ENCODE measurements around the gene SSMEM1. TPM values are rescaled to one million over a fixed set of nuclear protein-coding genes. Genes with fewer than 3 reads are reported as not detected.
"Not testable (repeated sequence)": the region's sequence is repeated elsewhere in the genome, so short reads cannot be mapped to it uniquely, and the experiment has no call there.

Gene SSMEM1
- total RNA-seq, 6 donors from 2014 or later, result not detected

GRCh38 chr7:130227883-130228575, 20.4 kb downstream of the SSMEM1 start:
- H3K4me3 ChIP-seq, result no peak overlapping the region
- H3K27me3 ChIP-seq, result no peaks in the 10 kb centered on the region
- ATAC-seq (ENCODE audit: low FRiP score in 2 of 2), result no peak
- WGBS, 2 donors, result 84 to 89% methylated on average over 1 of the region's 1 CpG
- DNase-seq, result no peak
- H3K4me1 ChIP-seq, result no peaks in the 10 kb centered on the region
- TF ChIP-seq EP300 (IDR thresholded peaks at IDR 0.05), result no peak
- no peak for TF ChIP-seq CTCF (IDR thresholded peaks at IDR 0.05)
- TF ChIP-seq POLR2AphosphoS5 (IDR thresholded peaks at IDR 0.05), result no peak
- H3K27ac ChIP-seq, result no peak overlapping the region
- H3K36me3 ChIP-seq, result no peaks in the 10 kb centered on the region
- H3K9me3 ChIP-seq, result no peaks in the 10 kb centered on the region

GRCh38 chr7:130228840-130229502, 21.3 kb downstream of the SSMEM1 start:
- no peak for ATAC-seq (ENCODE audit: low FRiP score in 2 of 2)
- TF ChIP-seq CTCF (IDR thresholded peaks at IDR 0.05) (no peak), POLR2AphosphoS5 (IDR thresholded peaks at IDR 0.05) (no peak), EP300 (IDR thresholded peaks at IDR 0.05) (no peak), POLR2A (IDR thresholded peaks at IDR 0.05) (no peak)
- no peak overlapping the region for H3K27ac ChIP-seq
- H3K4me3 ChIP-seq, result no peak overlapping the region
- DNase-seq, result no peak
- no peaks in the 10 kb centered on the region for H3K36me3 ChIP-seq
- 84% methylated on average over 7 of the region's 7 CpGs for WGBS, 2 donors
- no peaks in the 10 kb centered on the region for H3K27me3 ChIP-seq
- no peaks in the 10 kb centered on the region for H3K4me1 ChIP-seq
- H3K9me3 ChIP-seq, result no peaks in the 10 kb centered on the region

GRCh38 chr7:130229981-130230380, 22.3 kb downstream of the SSMEM1 start:
- not testable (repeated sequence) for H3K36me3 ChIP-seq; H3K4me3 ChIP-seq; ATAC-seq (ENCODE audit: low FRiP score in 2 of 2); H3K9me3 ChIP-seq; H3K27me3 ChIP-seq; H3K27ac ChIP-seq; H3K4me1 ChIP-seq
- peak in 1 of 2 donors; percentile 61 for DNase-seq
- WGBS, 2 donors, result 94 to 96% methylated on average over 3 to 23 of the region's 28 CpGs

- WGBS, 2 donors, result 68 to 78% methylated on average over 6 of the region's 6 CpGs
- Histone ChIP-seq H3K27me3 (no peaks in the 10 kb centered on the region), H3K27ac (no peak overlapping the region), H3K9me3 (no peaks in the 10 kb centered on the region), H3K4me3 (no peak overlapping the region), H3K36me3 (no peaks in the 10 kb centered on the region), H3K4me1 (no peaks in the 10 kb centered on the region)
- ATAC-seq (ENCODE audit: low FRiP score in 2 of 2) (no peak), DNase-seq (no peak)
- no peak for TF ChIP-seq POLR2AphosphoS5 (IDR thresholded peaks at IDR 0.05)
- TF ChIP-seq POLR2A (IDR thresholded peaks at IDR 0.05), result no peak
- TF ChIP-seq CTCF (IDR thresholded peaks at IDR 0.05), result no peak
- no peak for TF ChIP-seq EP300 (IDR thresholded peaks at IDR 0.05)
These were observed 24.1 kb downstream of the SSMEM1 start for GRCh38 chr7:130231792-130232191.

- 88 to 94% methylated on average over 2 of the region's 2 CpGs for WGBS, 2 donors
- TF ChIP-seq POLR2A (IDR thresholded peaks at IDR 0.05) (no peak), CTCF (IDR thresholded peaks at IDR 0.05) (no peak), POLR2AphosphoS5 (IDR thresholded peaks at IDR 0.05) (no peak), EP300 (IDR thresholded peaks at IDR 0.05) (no peak)
- ATAC-seq (ENCODE audit: low FRiP score in 2 of 2), result no peak
These were observed 24.5 kb downstream of the SSMEM1 start for GRCh38 chr7:130232209-130232608.

More at GRCh38 chr7:130232209-130232608, 24.5 kb downstream of the SSMEM1 start:
- H3K27me3 ChIP-seq, result no peaks in the 10 kb centered on the region
- H3K36me3 ChIP-seq, result no peaks in the 10 kb centered on the region
- no peak overlapping the region for H3K27ac ChIP-seq
- H3K4me3 ChIP-seq, result no peak overlapping the region
- no peaks in the 10 kb centered on the region for H3K4me1 ChIP-seq
- no peaks in the 10 kb centered on the region for H3K9me3 ChIP-seq
- DNase-seq, result no peak
